ENCODE measurements around the gene LYPD6B. TPM values are rescaled to one million over a fixed set of nuclear protein-coding genes. Genes with fewer than 3 reads are reported as not detected.

The LYPD6B gene
- total RNA-seq, 1 experiment from 2014 or later: 2.0 TPM

- Histone ChIP-seq H3K79me1 (ENCODE audit: insufficient read depth, low read depth, low read length, poor library complexity, severe bottlenecking) (no peaks in the 10 kb centered on the region), H2AFZ (ENCODE audit: low read length) (no peak overlapping the region), H3K4me2 (ENCODE audit: insufficient read depth, insufficient read length, low read length) (no peak overlapping the region), H2BK20ac (ENCODE audit: low read depth, low read length, poor library complexity, severe bottlenecking) (no peak overlapping the region), H3K14ac (ENCODE audit: insufficient read depth, low read length) (no peak overlapping the region), H2BK15ac (ENCODE audit: low read depth, low read length) (no peak overlapping the region), H3T11ph (ENCODE audit: low read length) (no peak overlapping the region), H3K4me1 (ENCODE audit: insufficient read depth, low read length) (peaks cover 16% of the 10 kb centered on the region), H4K20me1 (ENCODE audit: control insufficient read depth, insufficient read depth, insufficient read length) (no peaks in the 10 kb centered on the region), H4K8ac (replicated peaks; ENCODE audit: insufficient read length, low read depth, low read length) (no peak overlapping the region), H2BK5ac (ENCODE audit: insufficient read length, low read length) (no peak overlapping the region), H3K18ac (ENCODE audit: insufficient read length, low read depth, low read length) (no peak overlapping the region), H2BK120ac (ENCODE audit: low read depth, low read length, poor library complexity, severe bottlenecking) (no peak overlapping the region), H3K56ac (ENCODE audit: insufficient read length, low read depth, low read length) (no peak overlapping the region), H3K9ac (ENCODE audit: extremely low read depth, insufficient read length, low read length) (no peak overlapping the region), H2AK5ac (ENCODE audit: insufficient read length, low read length) (no peak overlapping the region), H3K9me3 (ENCODE audit: control insufficient read depth, low read depth, low read length) (peaks cover 13% of the 10 kb centered on the region), H4K91ac (ENCODE audit: insufficient read length, low read depth, low read length) (no peak overlapping the region), H4K5ac (ENCODE audit: insufficient read length, low read depth, low read length) (no peak overlapping the region), H3K27ac (ENCODE audit: insufficient read length, low read depth, low read length) (no peak overlapping the region), H2BK12ac (ENCODE audit: insufficient read length, low read depth, low read length) (no peak overlapping the region), H3K4ac (ENCODE audit: low read depth, low read length) (no peak overlapping the region), H3K27me3 (ENCODE audit: insufficient read depth, low read length) (no peaks in the 10 kb centered on the region), H3K23ac (ENCODE audit: insufficient read length, low read depth, low read length) (no peak overlapping the region), H3K79me2 (ENCODE audit: insufficient read depth, low read length) (no peaks in the 10 kb centered on the region), H3K23me2 (ENCODE audit: insufficient read length, low read depth, low read length, poor library complexity, severe bottlenecking) (peaks cover 3% of the 10 kb centered on the region)
- Mint-ChIP-seq H3K4me1 (peaks cover 53 to 54% of the 10 kb centered on the region in 2 experiments), H3K9me3 (peaks cover 6 to 25% of the 10 kb centered on the region in 2 experiments), H3K27ac (peak overlapping the region in 1 of 3 experiments; percentile 63; a peak in 2 of 7 replicates), H3K36me3 (ENCODE audit: insufficient read depth in 1 of 3, low read depth in 3 of 3) (peaks cover 53 to 64% (median 59%) of the 10 kb centered on the region in 3 experiments), H3K4me3 (no peak overlapping the region), H3K27me3 (ENCODE audit: low read depth) (no peaks in the 10 kb centered on the region)
- DNase-seq: no peak
- TF ChIP-seq CTCF (conservative IDR thresholded peaks at IDR 0.05): no peak
- no CpG with 5 or more reads among the region's 31 CpGs for WGBS (ENCODE audit: extremely low coverage, insufficient read length, low lambda C conversion rate)
Measured at GRCh38 chr2:149002891-149003740, 35.4 kb upstream of the LYPD6B start.

Measured in H9 (cell line).